Gastroesophageal sphincter (tissue), 4 donors: ENCODE results near the gene PFDN1. TPM values are rescaled to one million over a fixed set of nuclear protein-coding genes. Genes with fewer than 3 reads are reported as not detected.

Source experiments
- ATAC-seq: fragments of 150-250 bp; one replicate; pipeline ENCODE4 v1.9.1; 2016; ENCODE audit warnings: mild to moderate bottlenecking, moderate library complexity
- H3K27ac ChIP-seq, 4 donors: fragments of 200-600 bp; sonication (generic) in 3 of 4; 1 replicate in 3 of 4; 2 replicates in 1 of 4; pipeline ENCODE4 v1.5.1; 2016 to 2019
- H3K27me3 ChIP-seq: fragments of 200-600 bp; sonication (generic); one replicate; pipeline ENCODE4 v1.5.1; 2019
- H3K36me3 ChIP-seq, 2 donors: fragments of 200-600 bp; sonication (generic); one replicate each; pipeline ENCODE4 v1.5.1; 2019; ENCODE audit warnings: control low read depth in 1 of 2
- H3K4me1 ChIP-seq, 3 donors: fragments of 200-600 bp; sonication (generic); 1 replicate in 2 of 3; 2 replicates in 1 of 3; pipeline ENCODE4 v1.5.1; 2016 to 2019; ENCODE audit warnings: control low read depth in 2 of 3
- H3K4me3 ChIP-seq, 2 donors: fragments of 200-600 bp; sonication (generic); one replicate each; pipeline ENCODE4 v1.5.1; 2019; ENCODE audit warnings: mild to moderate bottlenecking in 1 of 2, moderate library complexity in 1 of 2
- H3K9me3 ChIP-seq, 3 donors: fragments of 200-600 bp; sonication (generic); one replicate each; pipeline ENCODE4 v1.5.1; 2017 to 2019; ENCODE audit warnings: control low read depth in 2 of 3
- CTCF ChIP-seq, 4 experiments: fragments of 200-600 bp in 2 of 4; fragments of 450-650 bp in 2 of 4; sonication (generic) in 1 of 4; IDR thresholded peaks; one replicate each; pipeline ENCODE4 v1.5.1; 2017 to 2019; ENCODE audit warnings: antibody characterized with exemption in 4 of 4, mild to moderate bottlenecking in 2 of 4, moderate library complexity in 2 of 4
- EP300 ChIP-seq: sonication (generic); formaldehyde crosslinking; IDR thresholded peaks from one replicate; pipeline ENCODE4 v1.6.1; 2017; ENCODE audit warnings: antibody characterized with exemption, mild to moderate bottlenecking
- POLR2A ChIP-seq, 2 donors: fragments of 450-650 bp; IDR thresholded peaks; one replicate each; pipeline ENCODE4 v1.6.1; 2017; ENCODE audit warnings: antibody characterized with exemption in 2 of 2, mild to moderate bottlenecking in 2 of 2, moderate library complexity in 1 of 2
- POLR2AphosphoS5 ChIP-seq: sonication (generic); formaldehyde crosslinking; IDR thresholded peaks from one replicate; pipeline ENCODE4 v1.6.1; 2017; ENCODE audit warnings: antibody characterized with exemption
- WGBS, 2 donors: methylation state at CpG; one replicate each; pipeline ENCODE4 v1.1.5; 2018; ENCODE audit warnings: low coverage in 1 of 2; 5-methylcytosine and 5-hydroxymethylcytosine counted together
- total RNA-seq, 4 donors: library from RNA; depleted of rRNA; stranded (reverse); fragments of >200 nt; gene quantifications; one replicate each; pipeline ENCODE4 v1.1.0, GENCODE V29; 2016

Gene PFDN1
- total RNA-seq, 4 donors from 2014 or later = 66.1 to 99.7 (median 92.8) TPM

GRCh38 chr5:140224658-140225057, 78.2 kb downstream of the PFDN1 start:
- Histone ChIP-seq H3K27ac (no peak overlapping the region), H3K9me3 (no peaks in the 10 kb centered on the region), H3K27me3 (no peaks in the 10 kb centered on the region), H3K36me3 (no peaks in the 10 kb centered on the region), H3K4me3 (no peak overlapping the region), H3K4me1 (peaks cover 2 to 54% (median 8%) of the 10 kb centered on the region in 3 donors)
- ATAC-seq = no peak
- TF ChIP-seq POLR2A (IDR thresholded peaks at IDR 0.05) (no peak), CTCF (IDR thresholded peaks at IDR 0.05) (no peak), EP300 (no peak), POLR2AphosphoS5 (no peak)
- WGBS, 2 donors = 100% methylated on average over 3 of the region's 3 CpGs; no CpG with 5 or more reads in 1 of the 2 donors

GRCh38 chr5:140223567-140223966, 79.3 kb downstream of the PFDN1 start:
- no peak overlapping the region for H3K27ac ChIP-seq

GRCh38 chr5:140222416-140222815, 80.5 kb downstream of the PFDN1 start:
- peaks cover 6 to 68% (median 11%) of the 10 kb centered on the region in 3 donors for H3K4me1 ChIP-seq
- H3K4me3 ChIP-seq = no peak overlapping the region
- H3K36me3 ChIP-seq = no peaks in the 10 kb centered on the region
- peak overlapping the region in 2 of 4 donors; percentile 39 to 56 for H3K27ac ChIP-seq
- TF ChIP-seq CTCF (IDR thresholded peaks at IDR 0.05) (no peak), POLR2A (IDR thresholded peaks at IDR 0.05) (no peak), POLR2AphosphoS5 (no peak), EP300 (no peak)
- ATAC-seq = no peak
- no peaks in the 10 kb centered on the region for H3K27me3 ChIP-seq
- WGBS, 2 donors = 100% methylated on average over 1 of the region's 1 CpG
- H3K9me3 ChIP-seq = no peaks in the 10 kb centered on the region

More at GRCh38 chr5:140223567-140223966, 79.3 kb downstream of the PFDN1 start:
- Histone ChIP-seq H3K36me3 (no peaks in the 10 kb centered on the region), H3K27me3 (no peaks in the 10 kb centered on the region), H3K4me1 (peaks cover 6 to 64% (median 11%) of the 10 kb centered on the region in 3 donors), H3K9me3 (no peaks in the 10 kb centered on the region), H3K4me3 (no peak overlapping the region)
- no peak for ATAC-seq
- no peak for TF ChIP-seq EP300
- WGBS, 2 donors = 75 to 93% methylated on average over 2 to 3 of the region's 3 CpGs

- 65 to 75% methylated on average over 4 to 5 of the region's 5 CpGs for WGBS, 2 donors
- Histone ChIP-seq H3K36me3 (no peaks in the 10 kb centered on the region), H3K4me3 (no peak overlapping the region), H3K9me3 (no peaks in the 10 kb centered on the region), H3K4me1 (peaks cover 6 to 68% (median 11%) of the 10 kb centered on the region in 3 donors), H3K27me3 (no peaks in the 10 kb centered on the region), H3K27ac (peak overlapping the region in 3 of 4 donors; percentile 39 to 56 (median 54))
- ATAC-seq = peak; percentile 39
- TF ChIP-seq CTCF (IDR thresholded peaks at IDR 0.05) (no peak), POLR2AphosphoS5 (peak; percentile 22), EP300 (no peak), POLR2A (IDR thresholded peaks at IDR 0.05) (no peak)
Measured at GRCh38 chr5:140221697-140222223, 81.1 kb downstream of the PFDN1 start.

GRCh38 chr5:140220698-140221064, 82.2 kb downstream of the PFDN1 start:
- TF ChIP-seq POLR2AphosphoS5 (no peak), CTCF (IDR thresholded peaks at IDR 0.05) (no peak), EP300 (no peak), POLR2A (IDR thresholded peaks at IDR 0.05) (no peak)

More at GRCh38 chr5:140220698-140221064, 82.2 kb downstream of the PFDN1 start:
- H3K4me1 ChIP-seq = peaks cover 6 to 70% (median 11%) of the 10 kb centered on the region in 3 donors
- no peak for ATAC-seq
- no peaks in the 10 kb centered on the region for H3K36me3 ChIP-seq
- peak overlapping the region in 2 of 4 donors; percentile 17 to 56 for H3K27ac ChIP-seq
- WGBS, 2 donors = 60% methylated on average over 1 of the region's 1 CpG; no CpG with 5 or more reads in 1 of the 2 donors
- no peaks in the 10 kb centered on the region for H3K9me3 ChIP-seq
- H3K4me3 ChIP-seq = no peak overlapping the region
- no peaks in the 10 kb centered on the region for H3K27me3 ChIP-seq
